Adrenal gland (tissue), 12 donors: ENCODE results near the gene SEZ6. TPM values are rescaled to one million over a fixed set of nuclear protein-coding genes. Genes with fewer than 3 reads are reported as not detected.

ENCODE experiments used
- DNase-seq, 7 donors: peaks; one replicate each; pipeline ENCODE4 v3.0.0-alpha.2; 2019 to 2020
- H3K27ac ChIP-seq, 5 donors: fragments of 200-600 bp; sonication (generic) in 4 of 5; 1 replicate in 3 of 5; 2 replicates in 2 of 5; pipeline versions ENCODE4 v1.5.1 to v1.8.0; 2016 to 2020; ENCODE audit warnings: mild to moderate bottlenecking in 1 of 5
- H3K27me3 ChIP-seq: fragments of 200-600 bp; 2 replicates; pipeline ENCODE4 v1.8.0; 2021
- H3K36me3 ChIP-seq, 2 donors: fragments of 200-600 bp; replicated peaks in 1 of 2; 1 replicate in 1 of 2; 2 replicates in 1 of 2; pipeline versions ENCODE4 v1.5.1 to v1.8.0; 2018 to 2022
- H3K4me1 ChIP-seq, 2 donors: fragments of 200-600 bp; replicated peaks in 1 of 2; 1 replicate in 1 of 2; 2 replicates in 1 of 2; pipeline versions ENCODE4 v1.5.1 to v1.8.0; 2018 to 2021
- H3K4me3 ChIP-seq, 4 donors: fragments of 200-600 bp; sonication (generic) in 3 of 4; one replicate each; pipeline ENCODE4 v1.5.1; 2016 to 2018
- H3K9me3 ChIP-seq, 3 donors: fragments of 200-600 bp; sonication (generic) in 1 of 3; replicated peaks in 1 of 3; 1 replicate in 2 of 3; 2 replicates in 1 of 3; pipeline versions ENCODE4 v1.5.1 to v1.8.0; 2016 to 2021
- POLR2A ChIP-seq, 2 donors: fragments of 450-650 bp; IDR thresholded peaks; one replicate each; pipeline ENCODE4 v1.6.1; 2017; ENCODE audit warnings: antibody characterized with exemption in 2 of 2, mild to moderate bottlenecking in 2 of 2, moderate library complexity in 1 of 2
- WGBS, 4 donors: extraction: QIAGEN DNeasy Blood & Tissue Kit in 2 of 4; methylation state at CpG; one replicate each; pipeline versions ENCODE4 v1.1.5 to v1.1.7; 2013 to 2017; 5-methylcytosine and 5-hydroxymethylcytosine counted together
- intact Hi-C, 2 donors: fragments of 100-400 bp; cut with DNase I; formaldehyde crosslinking; loops; one replicate each; pipeline versions ENCODE4 v1.14.1 to v1.15.0; 2022 to 2023
- polyA plus RNA-seq, 3 donors: library from polyadenylated mRNA; stranded (reverse); fragments of 200-250 nt in 2 of 3; fragments of 350-450 nt in 1 of 3; fragmentation: Illumina TruSeq in 1 of 3; extraction: RNeasy Lipid Tissue Mini Kit (QIAGEN cat#74804) in 1 of 3; gene quantifications; one replicate each; pipeline ENCODE4 v1.2.3, GENCODE V29; 2013 to 2014
- total RNA-seq, 9 donors: library from RNA; depleted of rRNA in 4 of 9; stranded (reverse); fragments of >200 nt in 4 of 9; fragments of 120-200 nt in 1 of 9; fragmentation: NEBNext Ultra II Directional in 1 of 9; extraction: Animal tissue kit (Norgen Biotek cat#: 25700) in 1 of 9; gene quantifications; one replicate each; pipeline versions ENCODE4 v1.1.0 to v1.2.4, GENCODE V29; 2013 to 2023
- TF ChIP-seq, protein P1 (sequence below), 6 experiments: fragments of 450-650 bp in 4 of 6; fragments of 200-600 bp in 2 of 6; sonication (generic) in 1 of 6; IDR thresholded peaks; 1 replicate in 5 of 6; 2 replicates in 1 of 6; pipeline versions ENCODE4 v1.5.1 to v1.8.0; 2016 to 2021; ENCODE audit warnings: antibody characterized with exemption in 6 of 6, mild to moderate bottlenecking in 2 of 6, moderate library complexity in 1 of 6
- donor health status: healthy with polysubstance abuse.
- donor health status: Bipolar disorder and iron deficiency.
- donor health status: DM: yes; HTN: yes; CAD: no.
- donor health status: DM: no; HTN: no; CAD: no.
- donor health status: DM: no; HTN: no; CAD: no.
- donor health status: DM: yes; HTN: yes; CAD: no.

Gene SEZ6
- total and polyA plus RNA-seq, 12 donors: 0.11 to 1.0 (median 0.33) TPM; not detected in 6

DNA sequence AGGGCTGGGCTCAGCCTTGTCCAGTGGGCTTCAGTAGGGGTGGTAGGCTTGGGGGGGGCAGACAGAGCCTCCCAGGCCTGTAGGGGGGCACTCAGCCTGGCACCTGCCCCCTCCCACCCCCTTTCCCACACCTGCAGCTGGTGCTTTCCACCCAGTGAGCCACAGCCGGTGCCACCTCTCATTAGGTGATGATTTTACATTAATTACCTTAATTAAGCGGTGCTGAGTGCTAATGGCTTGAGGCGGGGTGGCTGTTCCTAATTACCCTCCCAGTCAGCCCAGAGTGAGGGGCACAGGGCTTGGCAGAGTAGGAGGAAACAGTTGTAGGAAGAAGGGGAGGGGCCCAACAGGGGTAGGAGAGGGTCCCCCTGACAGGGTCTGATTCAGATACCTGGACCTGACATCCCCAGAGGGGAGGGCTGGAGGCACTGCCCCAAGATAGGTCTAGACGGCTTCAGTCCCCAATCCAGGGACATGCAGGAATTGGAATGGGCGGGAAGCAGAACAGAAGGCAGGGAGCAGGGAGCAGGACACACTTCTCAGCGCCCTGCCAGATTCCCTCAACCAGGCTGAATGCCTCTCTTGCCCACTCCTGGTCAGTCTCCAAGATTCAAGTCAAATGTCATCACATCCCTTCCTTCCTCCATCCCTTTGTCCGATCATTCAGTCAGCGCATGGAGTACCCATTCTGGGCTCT, 28.0 kb downstream of the SEZ6 start:
- H3K27ac ChIP-seq: no peak overlapping the region
- no peaks in the 10 kb centered on the region for H3K36me3 ChIP-seq
- 76 to 83% (median 79%) methylated on average over 7 to 8 of the region's 8 CpGs for WGBS, 4 donors
- intact Hi-C loops: no loop called here
- H3K4me1 ChIP-seq: no peaks in the 10 kb centered on the region
- no peak overlapping the region for H3K4me3 ChIP-seq
- H3K9me3 ChIP-seq: no peaks in the 10 kb centered on the region
- TF ChIP-seq, protein P1, sequence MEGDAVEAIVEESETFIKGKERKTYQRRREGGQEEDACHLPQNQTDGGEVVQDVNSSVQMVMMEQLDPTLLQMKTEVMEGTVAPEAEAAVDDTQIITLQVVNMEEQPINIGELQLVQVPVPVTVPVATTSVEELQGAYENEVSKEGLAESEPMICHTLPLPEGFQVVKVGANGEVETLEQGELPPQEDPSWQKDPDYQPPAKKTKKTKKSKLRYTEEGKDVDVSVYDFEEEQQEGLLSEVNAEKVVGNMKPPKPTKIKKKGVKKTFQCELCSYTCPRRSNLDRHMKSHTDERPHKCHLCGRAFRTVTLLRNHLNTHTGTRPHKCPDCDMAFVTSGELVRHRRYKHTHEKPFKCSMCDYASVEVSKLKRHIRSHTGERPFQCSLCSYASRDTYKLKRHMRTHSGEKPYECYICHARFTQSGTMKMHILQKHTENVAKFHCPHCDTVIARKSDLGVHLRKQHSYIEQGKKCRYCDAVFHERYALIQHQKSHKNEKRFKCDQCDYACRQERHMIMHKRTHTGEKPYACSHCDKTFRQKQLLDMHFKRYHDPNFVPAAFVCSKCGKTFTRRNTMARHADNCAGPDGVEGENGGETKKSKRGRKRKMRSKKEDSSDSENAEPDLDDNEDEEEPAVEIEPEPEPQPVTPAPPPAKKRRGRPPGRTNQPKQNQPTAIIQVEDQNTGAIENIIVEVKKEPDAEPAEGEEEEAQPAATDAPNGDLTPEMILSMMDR (IDR thresholded peaks at IDR 0.05): no peak
- no peak for TF ChIP-seq POLR2A (IDR thresholded peaks at IDR 0.05)
- no peaks in the 10 kb centered on the region for H3K27me3 ChIP-seq
- no peak for DNase-seq

DNA sequence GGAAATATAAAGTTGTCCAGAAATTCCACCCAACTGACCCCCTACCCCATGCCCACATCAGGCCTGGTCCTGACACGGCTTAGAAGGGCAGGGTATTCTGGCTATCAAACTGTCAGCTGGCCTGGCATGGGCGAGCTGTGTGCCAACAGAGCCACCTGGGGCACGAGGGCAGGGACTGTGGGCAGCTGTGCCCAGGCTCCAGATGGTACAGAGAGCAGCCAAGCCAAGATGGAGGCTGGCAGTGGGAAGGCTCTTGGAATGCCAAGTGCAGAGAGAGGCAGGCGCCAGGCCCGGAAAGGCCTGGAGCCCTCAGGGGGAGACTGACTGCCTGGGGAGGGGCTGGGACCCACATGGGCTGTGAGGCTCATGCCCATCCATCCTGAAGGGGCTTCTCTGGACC, 30.2 kb downstream of the SEZ6 start:
- 79 to 91% (median 89%) methylated on average over 2 to 5 of the region's 5 CpGs for WGBS, 4 donors
- no peak for TF ChIP-seq POLR2A (IDR thresholded peaks at IDR 0.05)
- TF ChIP-seq, protein P1 (IDR thresholded peaks at IDR 0.05): no peak
- no peaks in the 10 kb centered on the region for H3K9me3 ChIP-seq
- no peaks in the 10 kb centered on the region for H3K36me3 ChIP-seq
- intact Hi-C loops: no loop called here
- no peaks in the 10 kb centered on the region for H3K27me3 ChIP-seq
- DNase-seq: no peak
- no peak overlapping the region for H3K4me3 ChIP-seq
- no peak overlapping the region for H3K27ac ChIP-seq
- no peaks in the 10 kb centered on the region for H3K4me1 ChIP-seq

DNA sequence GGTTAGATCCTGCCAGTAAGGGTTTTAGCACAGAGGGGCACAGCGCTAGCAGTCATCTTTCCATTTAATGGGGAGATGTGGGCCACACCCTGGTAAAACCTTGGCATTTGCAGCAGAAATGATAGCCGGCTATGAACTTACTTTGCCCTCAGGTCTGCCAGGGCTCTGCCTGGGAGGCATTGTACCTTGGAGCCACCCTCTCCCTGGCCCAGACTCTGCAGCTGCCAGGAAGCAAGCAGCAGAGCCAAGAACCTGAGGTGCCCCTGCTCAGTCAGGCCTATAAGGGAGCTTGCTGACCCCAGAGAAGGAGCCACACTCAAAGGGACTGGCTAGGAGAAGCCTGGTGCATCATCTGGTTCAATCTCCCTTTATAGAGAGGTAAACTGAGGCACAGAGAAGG, 30.8 kb downstream of the SEZ6 start:
- H3K27ac ChIP-seq: no peak overlapping the region
- TF ChIP-seq, protein P1 (IDR thresholded peaks at IDR 0.05): no peak
- TF ChIP-seq POLR2A (IDR thresholded peaks at IDR 0.05): no peak
- H3K27me3 ChIP-seq: no peaks in the 10 kb centered on the region
- WGBS, 4 donors: 87 to 100% (median 92%) methylated on average over 2 of the region's 2 CpGs
- intact Hi-C loops: no loop called here
- DNase-seq: no peak
- no peak overlapping the region for H3K4me3 ChIP-seq
- no peaks in the 10 kb centered on the region for H3K36me3 ChIP-seq
- H3K4me1 ChIP-seq: no peaks in the 10 kb centered on the region
- no peaks in the 10 kb centered on the region for H3K9me3 ChIP-seq

DNA sequence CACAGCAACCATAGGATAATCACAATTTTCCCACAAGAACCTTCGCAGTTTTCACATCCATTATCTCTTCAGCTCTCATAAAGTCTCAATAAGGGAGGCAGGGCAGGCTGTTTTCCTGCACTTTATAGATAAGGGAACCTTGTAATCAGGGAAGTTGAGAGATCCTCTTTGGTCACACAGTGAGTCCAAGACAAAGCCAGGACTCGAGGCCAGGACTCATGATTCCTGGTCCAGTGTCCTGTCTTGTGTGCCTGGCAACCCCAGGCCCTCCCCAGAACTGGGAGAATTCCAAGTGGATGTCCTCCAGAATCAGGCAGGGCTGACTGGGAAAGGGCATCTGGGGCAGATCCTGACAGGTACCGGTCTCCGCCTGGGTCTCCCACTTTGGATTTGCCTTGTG, 31.4 kb downstream of the SEZ6 start:
- DNase-seq: no peak
- no peak overlapping the region for H3K4me3 ChIP-seq
- H3K9me3 ChIP-seq: no peaks in the 10 kb centered on the region
- no peak overlapping the region for H3K27ac ChIP-seq
- TF ChIP-seq, protein P1 (IDR thresholded peaks at IDR 0.05): no peak
- TF ChIP-seq POLR2A (IDR thresholded peaks at IDR 0.05): no peak
- intact Hi-C loops: no loop called here
- WGBS, 4 donors: 86 to 89% (median 88%) methylated on average over 2 to 4 of the region's 4 CpGs
- H3K27me3 ChIP-seq: no peaks in the 10 kb centered on the region
- no peaks in the 10 kb centered on the region for H3K4me1 ChIP-seq
- H3K36me3 ChIP-seq: no peaks in the 10 kb centered on the region
